GM12875 (cell line): ENCODE measurements around the gene TLE3.

Experiments
- H3K4me3 ChIP-seq: one replicate; pipeline ENCODE4 v1.5.1; 2011; ENCODE audit warnings: low read depth, low read length, control low read depth
- CTCF ChIP-seq: IDR thresholded peaks from 2 replicates; pipeline ENCODE4 v1.5.1; 2011; ENCODE audit warnings: low read depth, mild to moderate bottlenecking, control low read depth, inconsistent platforms, low read length, moderate library complexity, borderline replicate concordance; ENCODE audit not compliant: insufficient read depth

The TLE3 gene

GRCh38 chr15:70004826-70005225, 92.9 kb downstream of the TLE3 start:
- no peak overlapping the region for H3K4me3 ChIP-seq
- TF ChIP-seq CTCF, result no peak

GRCh38 chr15:70002897-70003296, 94.8 kb downstream of the TLE3 start:
- no peak for TF ChIP-seq CTCF
- H3K4me3 ChIP-seq, result no peak overlapping the region

GRCh38 chr15:70001859-70002258, 95.9 kb downstream of the TLE3 start:
- H3K4me3 ChIP-seq, result no peak overlapping the region
- no peak for TF ChIP-seq CTCF

DNA sequence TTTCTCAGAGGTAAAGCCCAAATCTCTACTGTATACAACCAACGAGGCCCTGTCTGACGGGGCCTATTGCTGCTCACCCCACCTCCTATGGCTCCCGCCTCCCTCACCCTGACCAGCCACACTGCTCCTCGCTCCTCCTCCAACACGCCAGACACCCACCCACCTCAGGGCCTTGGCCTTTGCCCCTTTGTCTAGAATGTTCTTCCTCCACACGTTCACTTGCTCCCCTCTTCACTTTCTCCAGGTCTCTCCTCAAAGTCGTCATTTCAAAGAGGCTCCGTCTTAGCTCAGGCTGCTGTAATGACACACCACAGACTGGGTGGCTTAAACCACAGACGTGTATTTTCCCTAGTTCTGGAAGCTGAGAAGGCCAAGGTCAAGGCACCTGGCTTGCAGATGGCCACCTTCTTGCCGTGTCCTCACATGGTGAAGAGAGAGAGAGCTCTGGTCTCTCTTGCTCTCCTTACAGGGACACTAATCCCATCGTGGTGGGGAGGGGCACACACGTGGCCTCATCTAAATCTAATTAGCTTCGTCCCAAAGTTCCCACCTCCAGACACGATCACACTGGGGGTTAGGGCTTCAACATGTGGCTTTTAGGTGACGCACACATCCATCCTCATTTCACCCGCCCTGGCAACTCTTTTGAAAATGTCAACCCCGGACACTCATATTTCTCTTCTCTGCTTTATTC, 98.2 kb downstream of the TLE3 start:
- no peak overlapping the region for H3K4me3 ChIP-seq
- no peak for TF ChIP-seq CTCF

- no peak overlapping the region for H3K4me3 ChIP-seq
- TF ChIP-seq CTCF, result no peak
These were observed 99.0 kb downstream of the TLE3 start for GRCh38 chr15:69998541-69999391.

- TF ChIP-seq CTCF, result no peak
- no peak overlapping the region for H3K4me3 ChIP-seq
These were observed 99.9 kb downstream of the TLE3 start for GRCh38 chr15:69997813-69998212.
